Activated CD8-positive, alpha-beta T cell treated with anti-CD3 and anti-CD28 coated beads, Interleukin-2, amount 10 ng/mL, durations not matched to agents 7 days and 5 days (primary cell): ENCODE data around the gene TCERG1L. TPM values are rescaled to one million over a fixed set of nuclear protein-coding genes. Genes with fewer than 3 reads are reported as not detected.

Experiments used
- ATAC-seq: fragments of 150-1000 bp; cut with Tn5 transposase; one replicate; pipeline ENCODE4 v1.10.0; 2021; ENCODE audit warnings: moderate library complexity
- CTCF ChIA-PET: fragments of 350-600 bp; sonication (Branson Sonifier 250); formaldehyde crosslinking; loops from one replicate; lab custom pipeline; 2021; ENCODE audit warnings: antibody characterized with exemption; lab: Charles Lee
- POLR2A ChIA-PET: fragments of 350-600 bp; sonication (Branson Sonifier 250); formaldehyde crosslinking; loops from one replicate; lab custom pipeline; 2021; ENCODE audit warnings: antibody characterized with exemption; lab: Charles Lee
- DNase-seq: peaks from one replicate; pipeline ENCODE4 v3.0.0-alpha.2; 2020
- H3K27ac Mint-ChIP-seq: one replicate; pipeline ENCODE4 v1.8.0; 2021; ENCODE audit warnings: mild to moderate bottlenecking, mixed read lengths
- H3K27me3 Mint-ChIP-seq: one replicate; pipeline ENCODE4 v1.8.0; 2021; ENCODE audit warnings: low read depth, mixed read lengths
- H3K36me3 Mint-ChIP-seq: one replicate; pipeline ENCODE4 v1.8.0; 2021; ENCODE audit warnings: low read depth, mixed read lengths
- H3K4me1 Mint-ChIP-seq: one replicate; pipeline ENCODE4 v1.8.0; 2021; ENCODE audit warnings: low read depth, mixed read lengths
- H3K4me3 Mint-ChIP-seq: one replicate; pipeline ENCODE4 v1.8.0; 2021; ENCODE audit warnings: mild to moderate bottlenecking, mixed read lengths
- H3K9me3 Mint-ChIP-seq: one replicate; pipeline ENCODE4 v1.8.0; 2022; ENCODE audit warnings: mixed read lengths; ENCODE audit not compliant: insufficient read depth
- total RNA-seq, 2 experiments: library from RNA; stranded (reverse); gene quantifications; one replicate each; pipeline ENCODE4 v1.2.3, GENCODE V29; 2021

TCERG1L gene
- total RNA-seq, 2 experiments from 2014 or later, result 0.08 TPM; not detected in 1

GRCh38 chr10:131275691-131276090 is 35.8 kb downstream of the TCERG1L start:
- DNase-seq (no peak), ATAC-seq (no peak)
- ChIA-PET CTCF (no interaction called here), POLR2A (no interaction called here)
- Mint-ChIP-seq H3K27ac (no peak overlapping the region), H3K27me3 (no peaks in the 10 kb centered on the region), H3K9me3 (no peaks in the 10 kb centered on the region), H3K4me3 (no peak overlapping the region), H3K4me1 (no peaks in the 10 kb centered on the region), H3K36me3 (no peaks in the 10 kb centered on the region)

- Mint-ChIP-seq H3K27me3 (no peaks in the 10 kb centered on the region), H3K4me3 (no peak overlapping the region), H3K4me1 (no peaks in the 10 kb centered on the region), H3K36me3 (no peaks in the 10 kb centered on the region), H3K9me3 (no peaks in the 10 kb centered on the region), H3K27ac (no peak overlapping the region)
- ChIA-PET POLR2A (no interaction called here), CTCF (no interaction called here)
- no peak for ATAC-seq
- DNase-seq, result no peak
Observed at GRCh38 chr10:131274883-131275282, 36.6 kb downstream of the TCERG1L start.

- CTCF ChIA-PET, result no interaction called here
- no peak overlapping the region for H3K27ac Mint-ChIP-seq
- ATAC-seq (no peak), DNase-seq (no peak)
- H3K4me3 Mint-ChIP-seq, result no peak overlapping the region
- POLR2A ChIA-PET, result no interaction called here
- H3K4me1 Mint-ChIP-seq, result no peaks in the 10 kb centered on the region
- no peaks in the 10 kb centered on the region for H3K27me3 Mint-ChIP-seq
- no peaks in the 10 kb centered on the region for H3K36me3 Mint-ChIP-seq
- H3K9me3 Mint-ChIP-seq, result no peaks in the 10 kb centered on the region
Observed at GRCh38 chr10:131274133-131274880, 37.2 kb downstream of the TCERG1L start.

- CTCF ChIA-PET, result no interaction called here
- H3K27me3 Mint-ChIP-seq, result no peaks in the 10 kb centered on the region
- H3K4me1 Mint-ChIP-seq, result no peaks in the 10 kb centered on the region
- no peaks in the 10 kb centered on the region for H3K9me3 Mint-ChIP-seq
- ATAC-seq, result no peak
- no peak overlapping the region for H3K27ac Mint-ChIP-seq
- no peaks in the 10 kb centered on the region for H3K36me3 Mint-ChIP-seq
- H3K4me3 Mint-ChIP-seq, result no peak overlapping the region
- DNase-seq, result no peak
- POLR2A ChIA-PET, result no interaction called here
Observed at GRCh38 chr10:131273476-131273875, 38.0 kb downstream of the TCERG1L start.

GRCh38 chr10:131272897-131273451 is 38.5 kb downstream of the TCERG1L start:
- no peak overlapping the region for H3K4me3 Mint-ChIP-seq
- no peaks in the 10 kb centered on the region for H3K27me3 Mint-ChIP-seq
- ATAC-seq (no peak), DNase-seq (no peak)
- no peaks in the 10 kb centered on the region for H3K36me3 Mint-ChIP-seq
- no peaks in the 10 kb centered on the region for H3K9me3 Mint-ChIP-seq
- POLR2A ChIA-PET, result interaction anchor here (0.6 kb wide), 1 partner anchor 788 kb away, joined by 4 read pairs; no protein-coding TSS in a partner anchor
- CTCF ChIA-PET, result no interaction called here
- no peak overlapping the region for H3K27ac Mint-ChIP-seq
- no peaks in the 10 kb centered on the region for H3K4me1 Mint-ChIP-seq

GRCh38 chr10:131271966-131272365 is 39.6 kb downstream of the TCERG1L start:
- Mint-ChIP-seq H3K9me3 (no peaks in the 10 kb centered on the region), H3K4me3 (no peak overlapping the region), H3K27ac (no peak overlapping the region), H3K4me1 (no peaks in the 10 kb centered on the region), H3K27me3 (no peaks in the 10 kb centered on the region), H3K36me3 (no peaks in the 10 kb centered on the region)
- CTCF ChIA-PET, result no interaction called here
- ATAC-seq (no peak), DNase-seq (no peak)
- POLR2A ChIA-PET, result no interaction called here

- Mint-ChIP-seq H3K4me3 (no peak overlapping the region), H3K36me3 (no peaks in the 10 kb centered on the region), H3K27ac (no peak overlapping the region), H3K9me3 (no peaks in the 10 kb centered on the region), H3K27me3 (no peaks in the 10 kb centered on the region), H3K4me1 (no peaks in the 10 kb centered on the region)
- ATAC-seq (no peak), DNase-seq (no peak)
- ChIA-PET POLR2A (no interaction called here), CTCF (no interaction called here)
Observed at GRCh38 chr10:131271195-131271880, 40.2 kb downstream of the TCERG1L start.

- Mint-ChIP-seq H3K27ac (no peak overlapping the region), H3K9me3 (no peaks in the 10 kb centered on the region), H3K36me3 (no peaks in the 10 kb centered on the region), H3K4me1 (no peaks in the 10 kb centered on the region), H3K27me3 (no peaks in the 10 kb centered on the region), H3K4me3 (no peak overlapping the region)
- ATAC-seq, result no peak
- POLR2A ChIA-PET, result no interaction called here
- CTCF ChIA-PET, result no interaction called here
- no peak for DNase-seq
Observed at GRCh38 chr10:131270461-131271190, 40.9 kb downstream of the TCERG1L start.

DNA sequence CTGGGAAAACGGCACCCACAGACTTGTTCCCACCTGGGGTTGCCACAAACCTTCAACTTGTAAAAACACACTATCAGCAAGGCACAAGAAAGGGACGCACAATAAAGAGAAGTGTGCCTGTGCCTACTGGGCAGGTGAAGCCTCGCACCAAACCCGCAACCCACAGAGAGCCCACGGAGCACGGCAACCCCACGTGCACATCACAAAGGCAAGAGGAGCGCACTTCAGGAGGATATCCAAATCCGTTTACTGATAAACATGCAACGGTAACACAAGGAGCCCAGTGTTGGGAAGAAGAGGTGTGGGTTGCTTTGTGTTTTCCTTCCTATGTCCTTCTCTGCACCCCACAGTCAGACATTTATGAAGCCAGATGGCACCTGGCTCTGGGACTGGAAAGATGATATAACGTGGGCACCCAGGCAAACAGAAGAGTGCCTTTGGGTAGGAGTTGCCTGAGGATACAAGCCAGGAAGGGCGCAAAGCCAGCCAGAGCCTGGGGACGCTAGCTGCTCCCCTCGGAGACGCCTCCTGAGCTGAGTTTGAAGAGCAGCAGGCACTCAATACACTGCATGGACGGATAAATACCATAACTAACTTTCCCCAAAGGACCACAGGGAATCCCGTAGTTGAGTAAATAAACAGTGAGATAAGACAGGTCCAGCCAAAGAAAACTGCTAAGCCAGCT is 41.6 kb downstream of the TCERG1L start:
- ChIA-PET CTCF (no interaction called here), POLR2A (no interaction called here)
- no peaks in the 10 kb centered on the region for H3K4me1 Mint-ChIP-seq
- no peaks in the 10 kb centered on the region for H3K36me3 Mint-ChIP-seq
- H3K27ac Mint-ChIP-seq, result no peak overlapping the region
- no peak overlapping the region for H3K4me3 Mint-ChIP-seq
- H3K27me3 Mint-ChIP-seq, result no peaks in the 10 kb centered on the region
- no peaks in the 10 kb centered on the region for H3K9me3 Mint-ChIP-seq
- DNase-seq, result no peak
- ATAC-seq, result no peak

GRCh38 chr10:131267814-131268095 is 43.8 kb downstream of the TCERG1L start:
- DNase-seq (no peak), ATAC-seq (no peak)
- H3K4me1 Mint-ChIP-seq, result no peaks in the 10 kb centered on the region
- ChIA-PET POLR2A (no interaction called here), CTCF (no interaction called here)
- no peaks in the 10 kb centered on the region for H3K27me3 Mint-ChIP-seq
- no peaks in the 10 kb centered on the region for H3K36me3 Mint-ChIP-seq
- no peak overlapping the region for H3K27ac Mint-ChIP-seq
- H3K4me3 Mint-ChIP-seq, result no peak overlapping the region
- H3K9me3 Mint-ChIP-seq, result no peaks in the 10 kb centered on the region

- POLR2A ChIA-PET, result no interaction called here
- ATAC-seq, result no peak
- no peaks in the 10 kb centered on the region for H3K4me1 Mint-ChIP-seq
- no peak overlapping the region for H3K27ac Mint-ChIP-seq
- H3K4me3 Mint-ChIP-seq, result no peak overlapping the region
- no peak for DNase-seq
- H3K27me3 Mint-ChIP-seq, result no peaks in the 10 kb centered on the region
- H3K9me3 Mint-ChIP-seq, result no peaks in the 10 kb centered on the region
- no peaks in the 10 kb centered on the region for H3K36me3 Mint-ChIP-seq
- CTCF ChIA-PET, result no interaction called here
Observed at GRCh38 chr10:131266936-131267813, 44.3 kb downstream of the TCERG1L start.
